ENCODE measurements around the gene PLOD2. TPM values are rescaled to one million over a fixed set of nuclear protein-coding genes. Genes with fewer than 3 reads are reported as not detected.

PLOD2 gene
- total RNA-seq, 3 donors from 2014 or later (not counting 1 experiment from before 2014, with no cell fraction given), result 0.28 to 0.38 TPM; not detected in 1

- Mint-ChIP-seq H3K36me3 (no peaks in the 10 kb centered on the region), H3K27me3 (ENCODE audit: low read depth in 2 of 2) (peaks cover 12 to 20% of the 10 kb centered on the region in 2 donors), H3K9me3 (peaks cover 3 to 5% of the 10 kb centered on the region in 2 donors), H3K4me1 (no peaks in the 10 kb centered on the region), H3K4me3 (no peak overlapping the region), H3K27ac (no peak overlapping the region)
- Histone ChIP-seq H3K4me1 (ENCODE audit: control insufficient read depth, insufficient read depth, low read length) (peaks cover 4% of the 10 kb centered on the region), H3K27me3 (ENCODE audit: control insufficient read depth, insufficient read depth, low read length) (peaks cover 5% of the 10 kb centered on the region), H3K4me3 (ENCODE audit: low read length) (no peak overlapping the region), H3K36me3 (ENCODE audit: control insufficient read depth, insufficient read depth, low read length) (no peaks in the 10 kb centered on the region), H3K9me3 (ENCODE audit: control insufficient read depth, insufficient read depth, low read length) (no peaks in the 10 kb centered on the region), H3K27ac (ENCODE audit: low read length) (no peak overlapping the region)
- intact Hi-C loops (cut with micrococcal nuclease), result no loop called here
- WGBS (ENCODE audit: insufficient coverage), result 93% methylated on average over 3 of the region's 4 CpGs
- no peak for ATAC-seq
- no peak for DNase-seq
- TF ChIP-seq CTCF (IDR thresholded peaks at IDR 0.05), result no peak
Observed at GRCh38 chr3:146166415-146166821, 5.4 kb upstream of the PLOD2 start.

DNA sequence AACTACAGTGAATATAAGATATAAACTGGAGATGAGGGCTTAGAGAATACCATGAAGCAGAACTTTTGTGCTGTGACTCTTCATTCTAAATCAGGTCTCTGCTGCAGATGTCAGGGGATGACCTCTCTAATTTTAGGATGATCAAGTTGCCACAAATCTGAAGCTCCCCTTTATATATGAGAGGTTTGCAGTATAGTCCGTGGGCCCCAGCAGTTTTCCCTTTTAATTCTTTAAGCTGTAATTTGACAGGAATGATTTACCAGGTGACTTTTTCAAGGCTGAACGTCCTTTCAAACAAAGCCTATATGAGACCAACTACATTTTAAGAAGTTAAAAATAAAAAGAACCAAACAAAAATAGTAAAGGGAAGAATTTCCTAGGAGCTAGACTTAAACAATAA, 4.9 kb upstream of the PLOD2 start:
- Histone ChIP-seq H3K36me3 (ENCODE audit: control insufficient read depth, insufficient read depth, low read length) (no peaks in the 10 kb centered on the region), H3K4me3 (ENCODE audit: low read length) (no peak overlapping the region), H3K27me3 (ENCODE audit: control insufficient read depth, insufficient read depth, low read length) (peaks cover 8% of the 10 kb centered on the region), H3K27ac (ENCODE audit: low read length) (no peak overlapping the region), H3K9me3 (ENCODE audit: control insufficient read depth, insufficient read depth, low read length) (no peaks in the 10 kb centered on the region), H3K4me1 (ENCODE audit: control insufficient read depth, insufficient read depth, low read length) (peaks cover 6% of the 10 kb centered on the region)
- Mint-ChIP-seq H3K4me1 (no peaks in the 10 kb centered on the region), H3K27ac (no peak overlapping the region), H3K36me3 (no peaks in the 10 kb centered on the region), H3K4me3 (no peak overlapping the region), H3K9me3 (peaks cover 3 to 5% of the 10 kb centered on the region in 2 donors), H3K27me3 (ENCODE audit: low read depth in 2 of 2) (peaks cover 12 to 20% of the 10 kb centered on the region in 2 donors)
- no CpG with 5 or more reads among the region's 2 CpGs for WGBS (ENCODE audit: insufficient coverage)
- intact Hi-C loops (cut with micrococcal nuclease), result no loop called here
- TF ChIP-seq CTCF (IDR thresholded peaks at IDR 0.05), result no peak
- no peak for DNase-seq
- ATAC-seq, result no peak

- intact Hi-C loops (cut with micrococcal nuclease), result no loop called here
- no peak for ATAC-seq
- H3K9me3 ChIP-seq (ENCODE audit: control insufficient read depth, insufficient read depth, low read length), result no peaks in the 10 kb centered on the region
- H3K27ac ChIP-seq (ENCODE audit: low read length), result no peak overlapping the region
- peaks cover 10% of the 10 kb centered on the region for H3K4me1 ChIP-seq (ENCODE audit: control insufficient read depth, insufficient read depth, low read length)
- no peak overlapping the region for H3K4me3 ChIP-seq (ENCODE audit: low read length)
- no peaks in the 10 kb centered on the region for H3K36me3 ChIP-seq (ENCODE audit: control insufficient read depth, insufficient read depth, low read length)
- H3K4me1 Mint-ChIP-seq, result peaks cover 1% of the 10 kb centered on the region in 2 donors
- H3K9me3 Mint-ChIP-seq, result peaks cover 3 to 4% of the 10 kb centered on the region in 2 donors
- TF ChIP-seq CTCF (IDR thresholded peaks at IDR 0.05), result no peak
- H3K36me3 Mint-ChIP-seq, result no peaks in the 10 kb centered on the region
- WGBS (ENCODE audit: insufficient coverage), result 89% methylated on average over 7 of the region's 7 CpGs
- H3K27me3 ChIP-seq (ENCODE audit: control insufficient read depth, insufficient read depth, low read length), result peaks cover 11% of the 10 kb centered on the region
- peaks cover 15 to 22% of the 10 kb centered on the region in 2 donors for H3K27me3 Mint-ChIP-seq (ENCODE audit: low read depth in 2 of 2)
- H3K27ac Mint-ChIP-seq, result no peak overlapping the region
- H3K4me3 Mint-ChIP-seq, result no peak overlapping the region
- no peak for DNase-seq
Observed at GRCh38 chr3:146164971-146165769, 4.2 kb upstream of the PLOD2 start.

GRCh38 chr3:146164506-146164905, 3.5 kb upstream of the PLOD2 start:
- no peak for TF ChIP-seq CTCF (IDR thresholded peaks at IDR 0.05)
- DNase-seq (no peak), ATAC-seq (no peak)
- Histone ChIP-seq H3K27me3 (ENCODE audit: control insufficient read depth, insufficient read depth, low read length) (peaks cover 11% of the 10 kb centered on the region), H3K9me3 (ENCODE audit: control insufficient read depth, insufficient read depth, low read length) (no peaks in the 10 kb centered on the region), H3K4me3 (ENCODE audit: low read length) (no peak overlapping the region), H3K36me3 (ENCODE audit: control insufficient read depth, insufficient read depth, low read length) (no peaks in the 10 kb centered on the region), H3K4me1 (ENCODE audit: control insufficient read depth, insufficient read depth, low read length) (peaks cover 10% of the 10 kb centered on the region), H3K27ac (ENCODE audit: low read length) (no peak overlapping the region)
- H3K9me3 Mint-ChIP-seq, result peaks cover 3% of the 10 kb centered on the region in 2 donors
- intact Hi-C loops (cut with micrococcal nuclease), result no loop called here
- no peak overlapping the region for H3K27ac Mint-ChIP-seq
- H3K36me3 Mint-ChIP-seq, result no peaks in the 10 kb centered on the region
- peaks cover 5 to 8% of the 10 kb centered on the region in 2 donors for H3K4me1 Mint-ChIP-seq
- H3K27me3 Mint-ChIP-seq (ENCODE audit: low read depth in 2 of 2), result peaks cover 21 to 29% of the 10 kb centered on the region in 2 donors
- H3K4me3 Mint-ChIP-seq, result no peak overlapping the region

Measured in natural killer cell (primary cell).